K562 (cell line): ENCODE data around the gene B3GALT6. TPM values are rescaled to one million over a fixed set of nuclear protein-coding genes. Genes with fewer than 3 reads are reported as not detected.

Experiments
- BMI1 ChIP-seq: fragments of 150-350 bp; IDR thresholded peaks from 2 replicates; pipeline ENCODE4 v1.6.1; 2014; ENCODE audit warnings: low read length
- CBFA2T2 ChIP-seq: fragments of 450-650 bp; conservative IDR thresholded peaks from 2 replicates; pipeline ENCODE4 v1.6.1; 2017; ENCODE audit warnings: mild to moderate bottlenecking
- GMEB1 ChIP-seq: fragments of 250-450 bp; sonication (Bioruptor Pico); IDR thresholded peaks from 2 replicates; pipeline ENCODE4 v1.4.0; 2020; ENCODE audit warnings: mild to moderate bottlenecking
- HBP1 ChIP-seq: fragments of 450-650 bp; formaldehyde crosslinking; IDR thresholded peaks from 2 replicates; pipeline ENCODE4 v1.4.0; 2022; ENCODE audit warnings: missing genetic modification characterization
- JUNB ChIP-seq: fragments of 450-650 bp; formaldehyde crosslinking; conservative IDR thresholded peaks from 2 replicates; pipeline ENCODE4 v1.4.0; 2020; ENCODE audit warnings: mild to moderate bottlenecking
- MAX ChIP-seq: sonication (generic); formaldehyde crosslinking; IDR thresholded peaks from 2 replicates; pipeline ENCODE4 v1.9.0; 2022; ENCODE audit warnings: mild to moderate bottlenecking, missing genetic modification reagents
- MCM3 ChIP-seq: fragments of 450-650 bp; IDR thresholded peaks from 2 replicates; pipeline ENCODE4 v1.6.1; 2016
- NR3C1 ChIP-seq: sonication (generic); formaldehyde crosslinking; IDR thresholded peaks from 2 replicates; pipeline ENCODE4 v1.8.1; 2022; ENCODE audit warnings: missing genetic modification reagents
- POLR2G ChIP-seq: fragments of 200-400 bp; formaldehyde crosslinking; IDR thresholded peaks from 2 replicates; pipeline ENCODE4 v1.6.1; 2017; ENCODE audit warnings: low read depth, mild to moderate bottlenecking, antibody characterized with exemption, low read length, moderate library complexity
- PYGO2 ChIP-seq: fragments of 450-650 bp; IDR thresholded peaks from 2 replicates; pipeline ENCODE4 v1.6.1; 2016; ENCODE audit warnings: mild to moderate bottlenecking, missing genetic modification characterization, moderate library complexity, missing compliant biosample characterization
- TAF9B ChIP-seq: fragments of 450-650 bp; IDR thresholded peaks from 2 replicates; pipeline ENCODE4 v1.6.1; 2018; ENCODE audit warnings: mild to moderate bottlenecking; ENCODE audit not compliant: partially characterized antibody
- U2AF1 ChIP-seq: fragments of 200-400 bp; formaldehyde crosslinking; optimal IDR thresholded peaks from 2 replicates; pipeline ENCODE3; 2017; ENCODE audit warnings: mild to moderate bottlenecking, low read depth, low read length, moderate library complexity
- YY1 ChIP-seq, 3 experiments: IDR thresholded peaks; 2 replicates each; pipeline ENCODE4 v1.6.1; 2011; ENCODE audit warnings: low read length in 2 of 3, mild to moderate bottlenecking in 2 of 3, moderate library complexity in 2 of 3, borderline replicate concordance in 1 of 3, control low read depth in 1 of 3, low read depth in 1 of 3; ENCODE audit not compliant: insufficient read depth in 3 of 3, insufficient replicate concordance in 2 of 3, control insufficient read depth in 1 of 3, insufficient read length in 1 of 3; ENCODE audit errors: extremely low read depth in 1 of 3
- ZBTB33 ChIP-seq: sonication (generic); formaldehyde crosslinking; IDR thresholded peaks from 2 replicates; pipeline ENCODE4 v1.8.1; 2023; ENCODE audit warnings: mild to moderate bottlenecking, missing genetic modification reagents
- ZFP91 ChIP-seq: sonication (generic); formaldehyde crosslinking; IDR thresholded peaks from 2 replicates; pipeline ENCODE4 v1.8.0; 2022; ENCODE audit warnings: mild to moderate bottlenecking, missing genetic modification reagents
- ZFX ChIP-seq: sonication (generic); formaldehyde crosslinking; IDR thresholded peaks from 2 replicates; pipeline ENCODE4 v1.8.0; 2022; ENCODE audit warnings: mild to moderate bottlenecking, missing genetic modification reagents, moderate library complexity
- ZNF12 ChIP-seq: sonication (generic); formaldehyde crosslinking; IDR thresholded peaks from 2 replicates; pipeline ENCODE4 v1.4.0; 2020; ENCODE audit warnings: mild to moderate bottlenecking, missing genetic modification reagents
- ZNF699 ChIP-seq: fragments of 250-450 bp; sonication (Bioruptor Pico); IDR thresholded peaks from 2 replicates; pipeline ENCODE4 v1.8.0; 2021; ENCODE audit warnings: mild to moderate bottlenecking, moderate library complexity; ENCODE audit not compliant: insufficient replicate concordance
- polyA plus RNA-seq, 8 experiments: library from polyadenylated mRNA; depleted of rRNA in 4 of 8; stranded (reverse) in 5 of 8; unstranded in 3 of 8; fragments of >200 nt; fragmentation: Nextera tagmentation in 2 of 8; fragmentation: Illumina TruSeq in 1 of 8; extraction: Ambion mirVana in 2 of 8; extraction: Trizol in 1 of 8; gene quantifications; 2 replicates each; pipeline versions ENCODE4 v1.2.1 to v1.2.3, GENCODE V29; 2011 to 2014; ENCODE audit warnings: inconsistent platforms in 1 of 8, missing spikeins in 1 of 8
- total RNA-seq, 7 experiments: library from RNA; depleted of rRNA in 6 of 7; stranded (reverse); fragments of >200 nt in 6 of 7; fragmentation: Illumina TruSeq in 2 of 7; extraction: Trizol in 2 of 7; gene quantifications; 2 replicates each; pipeline versions ENCODE4 v1.2.1 to v1.2.3, GENCODE V29; 2011 to 2021; ENCODE audit warnings: low replicate concordance in 1 of 7

Gene B3GALT6
- total and polyA plus RNA-seq, 9 of the 15 experiments (the other 6 are each of a cell fraction or from before 2014, with no cell fraction given): 0.68 to 29.8 (median 9.9) TPM

- TF ChIP-seq ZBTB33 (peak; percentile 58; the same call in 1 of the 2 replicates), ZNF699 (no peak), BMI1 (no peak), U2AF1 (no peak), CBFA2T2 (0 out of 2 replicates have a peak, but pooled peaks have one; percentile 18), ZFX (0 out of 2 replicates have a peak, but pooled peaks have one; percentile 31), PYGO2 (tag) (no peak), YY1 (IDR thresholded peaks at IDR 0.05; ENCODE audit: borderline replicate concordance in 1 of 3, control insufficient read depth in 1 of 3, extremely low read depth in 1 of 3, insufficient read depth in 3 of 3, insufficient read length in 1 of 3, insufficient replicate concordance in 2 of 3, low read depth in 1 of 3, low read length in 2 of 3) (peak in 1 of 3 experiments; percentile 7), NR3C1 (CRISPR knock-in tag) (no peak), MAX (CRISPR knock-in tag) (peak; percentile 28; the same call in 1 of the 2 replicates), ZNF12 (CRISPR knock-in tag) (no peak), POLR2G (0 out of 2 replicates have a peak, but pooled peaks have one; percentile 16), MCM3 (no peak), JUNB (CRISPR knock-in tag) (no peak), ZFP91 (CRISPR knock-in tag) (no peak), GMEB1 (CRISPR knock-in tag) (no peak), HBP1 (CRISPR knock-in tag) (no peak), TAF9B (no peak)
Observed at GRCh38 chr1:1203561-1204424, 28.2 kb upstream of the B3GALT6 start (continued).
